ENCODE results near the gene TCF12.

The TCF12 gene

DNA sequence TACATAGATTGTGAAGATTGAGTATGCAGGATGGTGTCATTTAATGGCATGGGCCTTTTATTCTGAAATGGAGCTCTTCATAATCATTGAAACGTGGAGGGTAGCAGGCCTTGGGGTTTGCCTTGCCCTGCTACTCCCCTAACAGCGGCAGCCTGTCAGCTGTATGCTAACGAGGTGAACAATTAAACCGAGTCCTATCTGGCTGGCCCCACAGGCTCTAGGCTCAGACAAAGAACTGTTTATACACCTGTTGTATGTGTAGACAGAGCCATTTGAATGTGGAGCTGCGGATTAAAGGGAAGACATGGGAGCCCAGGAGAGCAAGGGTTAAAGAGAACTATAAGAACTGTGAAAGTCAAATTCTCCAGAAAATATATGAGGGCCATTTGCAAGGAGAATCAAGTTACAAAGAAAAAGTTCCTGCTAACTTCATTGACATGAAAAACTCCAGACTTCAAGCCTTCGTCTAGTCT, 341.2 kb downstream of the TCF12 start:
- Mint-ChIP-seq H3K36me3 (ENCODE audit: low read depth) (peaks cover 19% of the 10 kb centered on the region), H3K4me1 (no peaks in the 10 kb centered on the region), H3K27me3 (no peaks in the 10 kb centered on the region), H3K4me3 (no peak overlapping the region), H3K9me3 (no peaks in the 10 kb centered on the region), H3K27ac (no peak overlapping the region)
- ATAC-seq, result no peak
- no peak for DNase-seq

DNA sequence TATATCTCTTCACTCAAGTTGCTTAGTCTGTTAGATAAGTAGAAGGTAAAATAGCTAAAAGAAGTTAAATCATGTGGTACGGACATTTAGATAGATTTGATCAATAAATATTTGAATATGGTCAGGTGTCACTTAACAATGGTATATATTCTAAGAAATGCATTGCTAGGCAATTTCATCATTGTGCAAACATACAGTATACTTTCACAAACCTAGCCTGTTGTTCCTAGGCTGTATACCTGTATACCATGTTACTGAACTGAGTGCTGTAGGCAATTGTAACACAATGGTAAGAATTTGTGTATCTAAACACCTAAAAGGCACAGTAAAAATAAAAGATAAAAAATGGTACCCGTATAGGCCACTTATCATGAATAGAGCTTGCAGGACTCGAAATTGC, 345.1 kb downstream of the TCF12 start:
- no peak for DNase-seq
- Mint-ChIP-seq H3K36me3 (ENCODE audit: low read depth) (peaks cover 22% of the 10 kb centered on the region), H3K27me3 (no peaks in the 10 kb centered on the region), H3K4me3 (no peak overlapping the region), H3K27ac (no peak overlapping the region), H3K9me3 (no peaks in the 10 kb centered on the region), H3K4me1 (no peaks in the 10 kb centered on the region)
- ATAC-seq, result no peak

DNA sequence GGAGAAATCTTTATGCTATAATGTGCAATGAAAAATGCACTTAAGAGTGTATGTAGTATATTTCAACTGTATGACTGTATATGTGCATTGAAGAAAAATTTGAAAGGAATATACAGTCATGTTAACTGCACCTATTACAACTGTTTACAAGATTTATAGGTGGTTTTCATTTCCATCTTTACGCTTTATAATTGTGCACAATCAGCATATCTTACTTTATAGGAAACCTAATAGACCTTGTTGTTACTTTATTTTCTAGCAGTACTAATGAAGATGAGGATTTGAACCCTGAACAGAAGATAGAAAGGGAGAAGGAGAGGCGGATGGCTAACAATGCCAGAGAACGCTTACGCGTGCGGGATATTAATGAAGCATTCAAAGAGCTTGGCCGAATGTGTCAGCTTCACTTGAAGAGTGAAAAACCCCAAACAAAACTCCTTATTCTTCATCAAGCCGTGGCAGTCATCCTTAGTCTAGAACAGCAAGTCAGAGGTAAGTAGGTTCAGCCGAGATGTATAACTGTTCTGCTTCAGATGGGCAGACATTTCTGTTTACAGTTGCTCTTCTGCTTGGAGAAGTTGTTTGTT, 354.4 kb downstream of the TCF12 start:
- Mint-ChIP-seq H3K36me3 (ENCODE audit: low read depth) (peaks cover 15% of the 10 kb centered on the region), H3K9me3 (no peaks in the 10 kb centered on the region), H3K4me3 (no peak overlapping the region), H3K27me3 (no peaks in the 10 kb centered on the region), H3K4me1 (no peaks in the 10 kb centered on the region), H3K27ac (no peak overlapping the region)
- DNase-seq, result no peak
- no peak for ATAC-seq

DNA sequence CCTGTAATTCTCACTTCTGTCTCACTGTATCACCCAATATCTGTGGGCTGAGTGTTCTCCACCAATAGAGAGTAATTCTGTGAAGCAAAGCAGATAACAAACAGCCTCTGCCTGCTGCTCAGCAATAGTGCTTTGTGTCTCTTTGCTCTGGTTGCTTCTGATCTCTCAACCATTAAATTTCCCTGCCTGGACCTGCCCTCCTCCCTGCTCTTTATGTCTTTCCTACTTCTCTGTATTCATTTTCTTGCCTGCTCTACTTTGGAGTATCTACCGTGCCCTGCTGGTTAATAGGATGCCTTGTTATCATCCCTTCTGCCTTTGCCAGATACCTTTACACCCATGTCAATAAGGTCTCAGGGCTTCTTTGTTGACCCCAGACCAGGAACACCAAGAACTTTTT, 355.0 kb downstream of the TCF12 start:
- H3K9me3 Mint-ChIP-seq, result no peaks in the 10 kb centered on the region
- peaks cover 14% of the 10 kb centered on the region for H3K36me3 Mint-ChIP-seq (ENCODE audit: low read depth)
- DNase-seq (no peak), ATAC-seq (no peak)
- no peaks in the 10 kb centered on the region for H3K4me1 Mint-ChIP-seq
- H3K4me3 Mint-ChIP-seq, result no peak overlapping the region
- no peak overlapping the region for H3K27ac Mint-ChIP-seq
- H3K27me3 Mint-ChIP-seq, result no peaks in the 10 kb centered on the region

DNA sequence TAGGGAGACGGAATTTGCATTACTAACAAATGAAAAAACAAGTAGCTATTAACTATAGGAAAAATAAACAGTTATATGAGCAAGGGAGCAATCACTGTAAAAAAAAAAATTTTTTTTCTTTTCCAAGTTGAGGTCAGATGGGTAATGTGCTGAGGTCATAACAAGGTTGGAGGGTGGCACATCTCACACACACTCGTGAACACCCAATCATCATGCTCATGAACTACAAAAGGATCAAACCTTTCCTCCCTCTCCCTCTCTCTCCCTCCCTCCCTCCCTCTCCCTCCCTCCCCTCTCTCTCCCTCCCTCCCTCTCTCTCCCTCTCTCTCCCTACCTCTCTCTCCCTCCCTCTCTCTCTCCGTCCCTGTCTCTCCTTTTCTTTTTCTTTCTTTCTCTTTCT, 360.0 kb downstream of the TCF12 start:
- H3K27me3 Mint-ChIP-seq, result no peaks in the 10 kb centered on the region
- peaks cover 18% of the 10 kb centered on the region for H3K36me3 Mint-ChIP-seq (ENCODE audit: low read depth)
- H3K4me3 Mint-ChIP-seq, result no peak overlapping the region
- no peak for ATAC-seq
- no peak overlapping the region for H3K27ac Mint-ChIP-seq
- no peaks in the 10 kb centered on the region for H3K9me3 Mint-ChIP-seq
- peaks cover 5% of the 10 kb centered on the region for H3K4me1 Mint-ChIP-seq
- no peak for DNase-seq

DNA sequence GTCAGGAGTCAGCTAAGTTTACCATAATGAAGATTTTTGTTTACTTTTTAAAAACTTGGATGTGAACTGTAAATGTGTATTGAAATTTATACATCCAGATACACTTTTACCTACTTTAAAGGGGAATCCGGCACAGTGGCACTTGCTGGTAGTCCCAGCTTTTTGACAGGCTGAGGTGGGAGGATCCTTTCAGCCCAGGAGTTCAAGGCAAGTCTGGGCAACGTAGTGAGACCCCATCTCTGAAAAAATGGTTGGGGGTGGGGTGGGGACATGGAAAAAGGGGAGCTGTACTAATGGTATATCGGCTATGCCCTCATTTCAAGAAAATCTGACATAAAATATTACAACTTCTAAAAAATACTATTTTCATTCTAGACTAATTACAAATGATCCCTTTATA, 362.0 kb downstream of the TCF12 start:
- Mint-ChIP-seq H3K4me3 (no peak overlapping the region), H3K27me3 (no peaks in the 10 kb centered on the region), H3K36me3 (ENCODE audit: low read depth) (peaks cover 29% of the 10 kb centered on the region), H3K9me3 (no peaks in the 10 kb centered on the region), H3K27ac (no peak overlapping the region), H3K4me1 (peaks cover 12% of the 10 kb centered on the region)
- DNase-seq, result no peak
- ATAC-seq, result no peak

DNA sequence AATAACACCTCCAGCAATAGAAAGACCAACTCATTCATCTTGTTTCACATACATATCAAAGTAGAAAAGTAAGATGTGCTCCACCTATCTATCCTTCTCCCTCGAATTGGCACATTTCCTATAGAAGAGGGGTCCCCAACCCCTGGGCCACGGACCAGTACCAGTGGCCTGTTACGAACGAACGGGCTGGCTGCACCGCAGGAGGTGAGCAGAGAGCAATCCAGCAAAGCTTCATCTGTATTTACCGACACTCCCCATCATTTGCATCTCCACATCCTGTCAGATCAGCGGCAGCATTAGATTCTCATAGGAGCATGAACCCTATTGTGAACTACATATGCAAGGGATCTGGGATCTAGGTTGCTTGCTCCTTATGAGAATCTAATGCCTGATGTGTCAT, 362.9 kb downstream of the TCF12 start:
- no peaks in the 10 kb centered on the region for H3K9me3 Mint-ChIP-seq
- no peaks in the 10 kb centered on the region for H3K27me3 Mint-ChIP-seq
- no peak for ATAC-seq
- no peak overlapping the region for H3K27ac Mint-ChIP-seq
- no peak for DNase-seq
- H3K4me3 Mint-ChIP-seq, result peak overlapping the region; percentile 4
- peaks cover 29% of the 10 kb centered on the region for H3K36me3 Mint-ChIP-seq (ENCODE audit: low read depth)
- H3K4me1 Mint-ChIP-seq, result peaks cover 14% of the 10 kb centered on the region

DNA sequence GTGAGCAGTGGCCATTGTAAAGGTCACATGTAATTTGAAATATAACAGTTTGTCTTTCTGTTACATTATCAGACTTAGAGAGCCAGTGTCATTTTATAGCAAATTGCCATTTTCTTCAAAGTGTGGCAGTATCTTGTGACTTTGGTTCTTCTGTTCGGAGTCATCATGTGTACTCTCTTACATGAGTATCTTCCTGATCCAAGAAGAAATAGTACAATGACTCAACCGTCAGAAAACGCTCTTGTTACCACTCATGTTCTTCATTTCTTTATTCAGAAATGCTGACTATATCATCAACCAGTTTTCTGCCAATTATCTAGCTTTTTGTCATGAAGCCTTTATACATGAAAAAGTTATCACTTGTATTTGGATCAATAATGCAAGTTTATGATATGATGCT, 364.2 kb downstream of the TCF12 start:
- Mint-ChIP-seq H3K4me3 (no peak overlapping the region), H3K36me3 (ENCODE audit: low read depth) (peaks cover 40% of the 10 kb centered on the region), H3K9me3 (no peaks in the 10 kb centered on the region), H3K27me3 (no peaks in the 10 kb centered on the region), H3K4me1 (peaks cover 18% of the 10 kb centered on the region), H3K27ac (peak overlapping the region; percentile 32)
- DNase-seq (no peak), ATAC-seq (no peak)

DNA sequence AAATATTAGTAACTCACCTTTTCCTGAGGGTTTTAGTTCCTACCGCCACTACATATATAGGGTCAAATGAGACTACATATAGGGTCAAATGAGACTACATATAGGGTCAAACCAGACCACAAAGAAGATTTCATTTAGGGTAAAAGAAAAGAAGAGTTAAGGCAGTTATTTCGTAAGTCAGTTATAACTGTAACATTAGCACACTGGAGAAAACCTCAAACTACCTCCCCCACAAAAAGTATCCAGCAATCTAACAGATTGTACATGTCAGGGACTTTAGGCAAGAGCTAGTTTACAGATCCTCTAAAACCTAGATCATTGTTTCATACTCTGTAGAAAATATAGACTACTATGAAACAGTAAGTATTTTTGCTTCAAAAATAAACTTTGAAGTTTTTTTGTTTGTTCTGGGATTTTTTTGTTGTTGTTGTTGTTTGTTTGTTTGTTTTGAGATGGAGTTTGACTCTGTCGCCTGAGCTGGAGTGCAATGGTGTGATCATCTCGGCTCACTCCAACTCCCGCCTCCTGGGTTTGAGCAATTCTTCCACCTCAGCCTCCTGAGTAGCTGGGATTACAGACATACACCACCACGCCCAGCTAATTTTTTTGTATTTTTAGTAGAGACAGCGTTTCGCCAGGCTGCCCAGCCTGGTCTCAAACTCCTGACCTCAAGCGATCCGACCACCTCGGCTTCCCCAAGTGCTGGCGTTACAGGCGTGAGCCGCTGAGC, 365.5 kb downstream of the TCF12 start:
- peak overlapping the region; percentile 77 for H3K27ac Mint-ChIP-seq
- DNase-seq (no peak), ATAC-seq (no peak)
- H3K4me1 Mint-ChIP-seq, result peaks cover 20% of the 10 kb centered on the region
- H3K36me3 Mint-ChIP-seq (ENCODE audit: low read depth), result peaks cover 46% of the 10 kb centered on the region
- no peaks in the 10 kb centered on the region for H3K27me3 Mint-ChIP-seq
- peak overlapping the region; percentile 30 for H3K4me3 Mint-ChIP-seq
- H3K9me3 Mint-ChIP-seq, result no peaks in the 10 kb centered on the region

DNA sequence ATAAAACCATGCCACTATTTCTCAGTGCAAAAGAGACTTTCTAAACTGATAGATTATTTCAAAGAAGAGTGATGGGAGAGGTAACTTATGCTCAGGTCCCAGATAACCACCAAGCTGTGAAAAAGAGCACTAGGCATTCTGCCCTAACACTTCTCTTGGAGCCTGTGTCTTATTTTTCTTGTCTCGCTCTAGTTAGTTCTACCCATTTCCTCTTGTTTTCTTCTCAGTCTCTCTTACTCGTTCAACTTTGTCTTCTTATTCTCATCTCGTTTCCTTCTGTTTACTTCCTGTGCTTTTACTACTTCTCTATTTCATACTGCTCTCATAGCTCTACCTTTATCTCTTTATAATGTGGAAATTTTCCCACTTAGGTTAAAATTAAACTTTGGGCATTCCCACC, 366.1 kb downstream of the TCF12 start:
- H3K36me3 Mint-ChIP-seq (ENCODE audit: low read depth), result peaks cover 51% of the 10 kb centered on the region
- no peaks in the 10 kb centered on the region for H3K27me3 Mint-ChIP-seq
- H3K4me1 Mint-ChIP-seq, result peaks cover 20% of the 10 kb centered on the region
- peak overlapping the region; percentile 77 for H3K27ac Mint-ChIP-seq
- DNase-seq, result no peak
- ATAC-seq, result no peak
- H3K9me3 Mint-ChIP-seq, result peaks cover 3% of the 10 kb centered on the region
- peak overlapping the region; percentile 30 for H3K4me3 Mint-ChIP-seq

DNA sequence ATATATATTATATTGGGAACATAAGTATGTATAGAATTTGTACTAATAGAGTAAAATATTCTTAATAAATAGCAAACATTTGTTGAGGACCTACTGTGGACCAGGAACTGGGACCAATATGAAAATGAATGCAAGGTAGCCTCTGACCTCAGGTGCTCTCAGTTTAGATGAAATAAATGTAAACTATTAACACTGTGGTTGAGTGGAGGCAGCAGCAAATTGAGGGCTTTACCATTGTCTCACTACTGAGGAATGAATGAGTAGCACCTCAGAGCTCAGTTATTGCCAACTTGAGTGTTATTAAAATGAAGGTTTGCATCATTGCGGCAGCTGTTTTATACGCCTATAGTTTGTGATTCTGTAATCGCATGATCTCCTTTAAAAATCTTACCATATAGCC, 366.9 kb downstream of the TCF12 start:
- H3K36me3 Mint-ChIP-seq (ENCODE audit: low read depth), result peaks cover 54% of the 10 kb centered on the region

DNA sequence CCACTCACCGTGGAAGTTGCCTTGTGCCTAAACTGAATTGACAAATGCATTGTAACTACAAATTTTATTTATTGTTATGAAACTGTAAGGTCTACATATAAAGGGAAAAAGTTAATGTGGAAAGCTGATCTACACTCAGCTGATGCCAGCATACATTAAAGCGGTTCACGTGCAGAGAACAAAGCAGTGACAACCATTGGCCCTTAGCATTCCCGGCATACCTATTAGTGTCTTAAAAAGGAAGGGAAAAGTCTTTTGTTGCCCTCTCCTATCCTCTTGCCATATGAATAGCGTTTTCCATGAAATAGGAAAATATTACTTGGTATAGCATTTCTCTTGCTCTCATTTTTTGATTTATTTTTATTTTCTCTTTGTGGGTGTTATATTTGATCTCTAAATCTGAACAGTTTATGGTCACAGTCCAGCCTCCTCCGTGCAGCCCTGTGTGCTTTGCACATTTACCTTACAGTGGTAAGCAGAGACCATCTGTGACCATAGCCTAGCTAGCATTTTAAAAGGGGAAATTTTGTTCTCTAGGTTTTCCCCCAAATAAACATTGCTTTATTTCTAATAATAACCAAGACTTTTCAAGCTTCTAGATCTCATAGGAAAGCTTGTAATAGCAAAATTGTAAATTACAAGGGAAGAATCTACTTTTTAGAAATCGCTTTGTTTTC, 368.1 kb downstream of the TCF12 start:
- H3K9me3 Mint-ChIP-seq, result peaks cover 13% of the 10 kb centered on the region

More for the DNA sequence above, 366.9 kb downstream of the TCF12 start:
- no peak for DNase-seq
- Mint-ChIP-seq H3K27me3 (no peaks in the 10 kb centered on the region), H3K27ac (no peak overlapping the region), H3K4me3 (no peak overlapping the region), H3K9me3 (peaks cover 6% of the 10 kb centered on the region), H3K4me1 (peaks cover 22% of the 10 kb centered on the region)
- no peak for ATAC-seq

DNA sequence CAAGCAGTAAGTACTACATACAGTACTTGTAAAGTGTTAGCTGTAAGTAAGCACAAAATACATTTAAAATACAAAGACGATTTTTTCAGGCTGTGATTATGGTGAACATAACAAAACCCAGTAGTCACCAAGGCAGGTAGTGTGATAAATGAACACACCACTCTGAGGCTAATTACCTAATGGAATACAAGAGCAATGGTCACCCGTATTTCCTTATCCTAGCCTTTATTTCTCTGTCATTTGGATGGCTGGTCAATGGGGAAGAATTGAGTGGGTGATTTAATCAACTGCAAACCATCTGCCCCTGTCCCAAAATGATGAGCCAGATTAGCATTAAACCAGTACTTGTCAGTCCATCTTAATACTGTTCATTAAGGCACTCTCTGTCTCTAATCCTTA, 368.7 kb downstream of the TCF12 start:
- no peak for DNase-seq
- H3K36me3 Mint-ChIP-seq (ENCODE audit: low read depth), result peaks cover 68% of the 10 kb centered on the region
- H3K9me3 Mint-ChIP-seq, result peaks cover 13% of the 10 kb centered on the region
- no peak for ATAC-seq
- peaks cover 23% of the 10 kb centered on the region for H3K4me1 Mint-ChIP-seq
- peak overlapping the region; percentile 41 for H3K27ac Mint-ChIP-seq
- H3K4me3 Mint-ChIP-seq, result no peak overlapping the region
- H3K27me3 Mint-ChIP-seq, result no peaks in the 10 kb centered on the region

More for the DNA sequence above, 368.1 kb downstream of the TCF12 start:
- Mint-ChIP-seq H3K4me3 (no peak overlapping the region), H3K4me1 (peaks cover 23% of the 10 kb centered on the region), H3K36me3 (ENCODE audit: low read depth) (peaks cover 64% of the 10 kb centered on the region), H3K27ac (no peak overlapping the region), H3K27me3 (no peaks in the 10 kb centered on the region)
- ATAC-seq (no peak), DNase-seq (no peak)

DNA sequence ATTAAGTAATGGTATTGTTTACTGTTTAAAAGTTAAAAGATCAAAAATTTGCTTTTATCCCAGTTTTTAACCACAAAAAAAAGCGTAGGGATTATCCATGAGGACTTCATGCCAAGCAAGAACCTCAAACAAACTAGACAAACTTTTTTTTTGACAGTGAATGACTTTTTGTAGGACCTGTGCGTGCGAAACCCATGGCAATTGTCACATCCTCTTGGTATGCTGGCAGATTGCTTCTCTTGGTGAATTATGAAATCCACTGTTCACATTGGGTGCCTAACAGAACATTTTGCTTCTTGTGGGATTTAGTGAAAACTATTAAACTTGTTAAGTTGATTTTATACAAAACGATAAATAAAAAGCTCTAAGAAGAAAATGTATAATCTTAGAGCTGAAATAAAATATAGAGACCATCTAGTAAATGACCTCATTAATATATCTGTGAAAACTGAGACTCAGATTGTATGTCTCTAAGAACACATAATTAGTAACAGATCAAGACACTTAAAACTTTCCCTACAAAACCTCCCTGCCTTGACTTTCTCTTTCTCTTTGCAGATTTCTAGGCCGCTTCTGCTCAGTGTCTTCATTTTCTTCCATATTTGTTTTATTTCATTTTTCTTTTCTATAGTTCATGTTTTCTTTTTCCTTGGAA, 370.6 kb downstream of the TCF12 start:
- Mint-ChIP-seq H3K4me1 (peaks cover 18% of the 10 kb centered on the region), H3K4me3 (no peak overlapping the region), H3K9me3 (peaks cover 16% of the 10 kb centered on the region), H3K36me3 (ENCODE audit: low read depth) (peaks cover 59% of the 10 kb centered on the region), H3K27ac (no peak overlapping the region), H3K27me3 (no peaks in the 10 kb centered on the region)
- ATAC-seq (no peak), DNase-seq (no peak)

DNA sequence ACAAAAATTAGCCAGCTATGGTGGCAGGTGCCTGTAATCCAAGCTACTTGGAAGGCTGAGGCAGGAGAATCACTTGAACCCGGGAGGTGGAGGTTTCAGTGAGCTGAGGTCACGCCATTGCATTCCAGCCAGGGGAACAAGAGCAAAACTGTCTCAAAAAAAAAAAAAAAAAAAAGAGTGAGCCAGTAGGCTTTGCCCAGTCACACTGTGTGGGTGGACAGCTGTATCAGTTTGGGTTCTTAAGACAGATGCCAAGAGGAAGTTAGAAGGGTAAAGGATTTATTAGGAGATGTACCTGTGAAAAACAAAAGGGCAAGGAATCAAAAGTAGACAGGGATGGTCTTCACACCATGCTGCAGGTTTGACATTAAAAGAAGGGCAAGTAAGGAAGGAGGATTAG, 371.7 kb downstream of the TCF12 start:
- DNase-seq, result no peak
- peaks cover 11% of the 10 kb centered on the region for H3K4me1 Mint-ChIP-seq
- peaks cover 54% of the 10 kb centered on the region for H3K36me3 Mint-ChIP-seq (ENCODE audit: low read depth)
- no peak overlapping the region for H3K4me3 Mint-ChIP-seq
- no peak for ATAC-seq
- peak overlapping the region; percentile 18 for H3K27ac Mint-ChIP-seq
- peaks cover 16% of the 10 kb centered on the region for H3K9me3 Mint-ChIP-seq
- H3K27me3 Mint-ChIP-seq, result no peaks in the 10 kb centered on the region

Data from activated naive CD8-positive, alpha-beta T cell treated with anti-CD3 and anti-CD28 coated beads, Interleukin-2, amount 50 U/mL, for 24 hours (primary cell).